CD14-positive monocyte (primary cell): ENCODE results near the gene GPR39. TPM values are rescaled to one million over a fixed set of nuclear protein-coding genes. Genes with fewer than 3 reads are reported as not detected.

Source experiments
- DNase-seq, 3 donors: peaks; one replicate each; pipeline ENCODE4 v3.0.0-alpha.2; 2011 to 2022
- H2AFZ ChIP-seq: 2 replicates; pipeline ENCODE4 v1.6.0; 2012; ENCODE audit warnings: mild to moderate bottlenecking, low read depth, low read length, inconsistent platforms; ENCODE audit not compliant: insufficient read depth, poor library complexity, severe bottlenecking
- H3K27ac ChIP-seq, 2 donors: 1 replicate in 1 of 2; 2 replicates in 1 of 2; pipeline ENCODE4 v1.5.1; 2012 to 2013; ENCODE audit warnings: low read length in 2 of 2, control low read depth in 1 of 2, inconsistent platforms in 1 of 2, low read depth in 1 of 2, mild to moderate bottlenecking in 1 of 2
- H3K27me3 ChIP-seq, 2 donors: one replicate each; pipeline versions ENCODE4 v1.6.0 to v1.6.1; 2011 to 2013; ENCODE audit warnings: low read length in 2 of 2; ENCODE audit not compliant: control insufficient read depth in 2 of 2, insufficient read depth in 2 of 2
- H3K36me3 ChIP-seq, 2 donors: replicated peaks in 1 of 2; 1 replicate in 1 of 2; 2 replicates in 1 of 2; pipeline versions ENCODE4 v1.5.1 to v1.6.1; 2012 to 2013; ENCODE audit warnings: low read length in 2 of 2, control low read depth in 1 of 2, inconsistent platforms in 1 of 2, mild to moderate bottlenecking in 1 of 2; ENCODE audit not compliant: insufficient read depth in 2 of 2, control insufficient read depth in 1 of 2
- H3K4me1 ChIP-seq, 2 donors: 1 replicate in 1 of 2; 2 replicates in 1 of 2; pipeline versions ENCODE4 v1.5.1 to v1.6.1; 2012 to 2013; ENCODE audit warnings: low read length in 2 of 2, control low read depth in 1 of 2, inconsistent platforms in 1 of 2, mild to moderate bottlenecking in 1 of 2, moderate library complexity in 1 of 2; ENCODE audit not compliant: insufficient read depth in 2 of 2, control insufficient read depth in 1 of 2
- H3K4me2 ChIP-seq: replicated peaks from 2 replicates; pipeline ENCODE3; 2012; ENCODE audit warnings: low read length, moderate library complexity, mild to moderate bottlenecking; ENCODE audit not compliant: poor library complexity, severe bottlenecking; ENCODE audit errors: extremely low read depth
- H3K4me3 ChIP-seq, 3 experiments: fragments of 200-600 bp in 1 of 3; sonication (generic) in 1 of 3; replicated peaks in 1 of 3; 1 replicate in 2 of 3; 2 replicates in 1 of 3; pipeline ENCODE4 v1.5.1; 2011 to 2013; ENCODE audit warnings: low read length in 3 of 3, mild to moderate bottlenecking in 3 of 3, control low read depth in 2 of 3, low read depth in 2 of 3, inconsistent platforms in 1 of 3, moderate library complexity in 1 of 3
- H3K79me2 ChIP-seq: 2 replicates; pipeline ENCODE4 v1.6.0; 2012; ENCODE audit warnings: mild to moderate bottlenecking, control low read depth, inconsistent platforms, low read length, moderate library complexity; ENCODE audit not compliant: insufficient read depth
- H3K9ac ChIP-seq: 2 replicates; pipeline ENCODE4 v1.6.0; 2017; ENCODE audit warnings: low read length, mild to moderate bottlenecking; ENCODE audit not compliant: insufficient read depth, poor library complexity, severe bottlenecking
- H3K9me3 ChIP-seq, 2 donors: replicated peaks in 1 of 2; 1 replicate in 1 of 2; 2 replicates in 1 of 2; pipeline versions ENCODE4 v1.5.1 to v1.6.1; 2012 to 2013; ENCODE audit warnings: low read length in 2 of 2, control low read depth in 1 of 2; ENCODE audit not compliant: control insufficient read depth in 1 of 2, insufficient read depth in 1 of 2
- H4K20me1 ChIP-seq: 2 replicates; pipeline ENCODE4 v1.6.0; 2012; ENCODE audit warnings: mild to moderate bottlenecking, low read length, control low read depth, moderate library complexity; ENCODE audit not compliant: insufficient read depth
- H3K27ac Mint-ChIP-seq, 7 donors: one replicate each; pipeline ENCODE4 v1.8.0; 2020; ENCODE audit warnings: mild to moderate bottlenecking in 7 of 7, mixed read lengths in 7 of 7, moderate library complexity in 6 of 7, inconsistent platforms in 2 of 7
- H3K27me3 Mint-ChIP-seq, 3 donors: one replicate each; pipeline ENCODE4 v1.8.0; 2021 to 2022; ENCODE audit warnings: low read depth in 3 of 3, mild to moderate bottlenecking in 3 of 3, mixed read lengths in 3 of 3, moderate library complexity in 3 of 3, inconsistent platforms in 1 of 3
- H3K36me3 Mint-ChIP-seq, 2 donors: one replicate each; pipeline ENCODE4 v1.8.0; 2020; ENCODE audit warnings: mixed read lengths in 2 of 2, inconsistent platforms in 1 of 2, mild to moderate bottlenecking in 1 of 2
- H3K4me1 Mint-ChIP-seq: one replicate; pipeline ENCODE4 v1.8.0; 2020; ENCODE audit warnings: mild to moderate bottlenecking, mixed read lengths
- H3K4me3 Mint-ChIP-seq, 2 donors: one replicate each; pipeline ENCODE4 v1.8.0; 2020; ENCODE audit warnings: mild to moderate bottlenecking in 2 of 2, mixed read lengths in 2 of 2, moderate library complexity in 1 of 2
- H3K9me3 Mint-ChIP-seq, 7 donors: one replicate each; pipeline ENCODE4 v1.8.0; 2020 to 2022; ENCODE audit warnings: mixed read lengths in 7 of 7, mild to moderate bottlenecking in 6 of 7, moderate library complexity in 6 of 7, inconsistent platforms in 2 of 7
- CTCF ChIP-seq: fragments of 200-600 bp; IDR thresholded peaks from one replicate; pipeline ENCODE4 v1.8.0; 2022; ENCODE audit warnings: antibody characterized with exemption, mild to moderate bottlenecking
- WGBS: methylation state at CpG from one replicate; pipeline ENCODE4 v1.1.5; 2013; ENCODE audit warnings: missing lambda C conversion rate; ENCODE audit not compliant: insufficient coverage; 5-methylcytosine and 5-hydroxymethylcytosine counted together
- intact Hi-C, 2 donors: fragments of 100-400 bp; cut with micrococcal nuclease; formaldehyde crosslinking; loops; one replicate each; pipeline versions ENCODE4 v1.15.0 to v1.15.1; 2023
- polyA plus RNA-seq, 3 donors: library from polyadenylated mRNA; depleted of rRNA in 1 of 3; unstranded in 2 of 3; stranded (reverse) in 1 of 3; fragments of 300-500 nt in 2 of 3; fragments of >200 nt in 1 of 3; fragmentation: Illumina TruSeq in 2 of 3; gene quantifications; 1 replicate in 2 of 3; 2 replicates in 1 of 3; pipeline ENCODE4 v1.2.3, GENCODE V29; 2012 to 2021

The GPR39 gene
- polyA plus RNA-seq, 3 donors: 0.12 TPM; not detected in 2

- Mint-ChIP-seq H3K36me3 (no peaks in the 10 kb centered on the region), H3K27ac (peak overlapping the region in 1 of 7 donors; percentile 3), H3K9me3 (peaks cover 0 to 6% (median 0%) of the 10 kb centered on the region in 7 donors), H3K27me3 (peaks cover 1 to 6% (median 6%) of the 10 kb centered on the region in 3 donors), H3K4me1 (peaks cover 8% of the 10 kb centered on the region), H3K4me3 (no peak overlapping the region)
- intact Hi-C loops: no loop called here
- Histone ChIP-seq H4K20me1 (no peaks in the 10 kb centered on the region), H3K4me1 (peaks cover 4 to 10% of the 10 kb centered on the region in 2 donors), H3K79me2 (no peaks in the 10 kb centered on the region), H3K4me2 (no peak overlapping the region), H3K4me3 (no peak overlapping the region), H3K36me3 (no peaks in the 10 kb centered on the region), H3K27me3 (no peaks in the 10 kb centered on the region), H3K9me3 (no peaks in the 10 kb centered on the region), H3K9ac (no peak overlapping the region), H3K27ac (no peak overlapping the region), H2AFZ (no peak overlapping the region)
- DNase-seq: no peak
- no CpG with 5 or more reads among the region's 2 CpGs for WGBS
- no peak for TF ChIP-seq CTCF
Observed at GRCh38 chr2:132642415-132642814, 225.8 kb downstream of the GPR39 start.

- no peak for DNase-seq
- Mint-ChIP-seq H3K4me3 (peak overlapping the region; percentile 52 to 58), H3K4me1 (peaks cover 8% of the 10 kb centered on the region), H3K36me3 (no peaks in the 10 kb centered on the region), H3K27ac (peak overlapping the region in 1 of 7 donors; percentile 43), H3K27me3 (peaks cover 2 to 9% (median 2%) of the 10 kb centered on the region in 3 donors), H3K9me3 (peaks cover 0 to 6% (median 0%) of the 10 kb centered on the region in 7 donors)
- Histone ChIP-seq H3K79me2 (no peaks in the 10 kb centered on the region), H3K9ac (no peak overlapping the region), H3K4me2 (no peak overlapping the region), H3K4me3 (no peak overlapping the region), H3K36me3 (no peaks in the 10 kb centered on the region), H4K20me1 (no peaks in the 10 kb centered on the region), H3K27ac (no peak overlapping the region), H3K27me3 (no peaks in the 10 kb centered on the region), H3K9me3 (no peaks in the 10 kb centered on the region), H2AFZ (no peak overlapping the region), H3K4me1 (peaks cover 4 to 10% of the 10 kb centered on the region in 2 donors)
- intact Hi-C loops: no loop called here
- WGBS: 90% methylated on average over 35 of the region's 35 CpGs
- no peak for TF ChIP-seq CTCF
Observed at GRCh38 chr2:132645176-132645575, 228.6 kb downstream of the GPR39 start.
